A673 (cell line): ENCODE data around the gene HAUS7. TPM values are rescaled to one million over a fixed set of nuclear protein-coding genes. Genes with fewer than 3 reads are reported as not detected.

Experiments
- BruUV-seq: library from RNA; stranded (reverse); fragments of 400-500 nt; replicated peaks from 2 replicates; lab custom pipeline; 2021; lab: Mats Ljungman, UMichigan
- CTCF ChIA-PET: fragments of 300-600 bp; sonication (Branson Sonifier 250); formaldehyde crosslinking; loops from one replicate; lab custom pipeline; 2022; ENCODE audit warnings: antibody characterized with exemption; lab: Charles Lee
- POLR2A ChIA-PET: fragments of 300-600 bp; sonication (Branson Sonifier 250); formaldehyde crosslinking; loops from one replicate; lab custom pipeline; 2022; ENCODE audit warnings: antibody characterized with exemption; ENCODE audit not compliant: low non-redundant PET; lab: Charles Lee
- DNase-seq: peaks from one replicate; pipeline ENCODE4 v3.0.0-alpha.2; 2015; ENCODE audit warnings: low spot score
- H3K27ac ChIP-seq: fragments of 200-600 bp; sonication (generic); 2 replicates; pipeline ENCODE4 v1.5.1; 2016; ENCODE audit warnings: mixed run types, low read depth, mild to moderate bottlenecking, mixed read lengths, antibody characterized with exemption, low read length; ENCODE audit not compliant: poor library complexity, severe bottlenecking
- H3K27me3 ChIP-seq: fragments of 200-600 bp; sonication (generic); replicated peaks from 2 replicates; pipeline ENCODE4 v1.6.1; 2017; ENCODE audit warnings: mixed run types, low read depth, mild to moderate bottlenecking, mixed read lengths, antibody characterized with exemption, low read length; ENCODE audit not compliant: insufficient read depth, poor library complexity
- H3K36me3 ChIP-seq: fragments of 200-600 bp; sonication (generic); 2 replicates; pipeline ENCODE4 v1.6.1; 2016; ENCODE audit warnings: mixed run types, mild to moderate bottlenecking, mixed read lengths, antibody characterized with exemption, low read length; ENCODE audit not compliant: insufficient read depth, poor library complexity, severe bottlenecking
- H3K4me1 ChIP-seq: fragments of 200-600 bp; sonication (generic); 2 replicates; pipeline ENCODE4 v1.6.1; 2017; ENCODE audit warnings: mixed run types, mild to moderate bottlenecking, mixed read lengths, antibody characterized with exemption, low read length; ENCODE audit not compliant: insufficient read depth, poor library complexity, severe bottlenecking
- H3K4me3 ChIP-seq: fragments of 200-600 bp; sonication (generic); 2 replicates; pipeline ENCODE4 v1.5.1; 2016; ENCODE audit warnings: low read depth, mixed run types, mild to moderate bottlenecking, mixed read lengths, low read length; ENCODE audit not compliant: poor library complexity, severe bottlenecking
- H3K9me3 ChIP-seq: fragments of 200-600 bp; sonication (generic); 2 replicates; pipeline ENCODE4 v1.6.1; 2016; ENCODE audit warnings: mixed run types, low read depth, mild to moderate bottlenecking, mixed read lengths, antibody characterized with exemption, low read length; ENCODE audit not compliant: poor library complexity, severe bottlenecking
- EZH2 ChIP-seq: fragments of 200-600 bp; sonication (generic); IDR thresholded peaks from 2 replicates; pipeline ENCODE4 v1.6.1; 2017; ENCODE audit warnings: borderline replicate concordance, low read depth, mild to moderate bottlenecking, mixed read lengths, antibody characterized with exemption, low read length; ENCODE audit not compliant: poor library complexity, severe bottlenecking
- intact Hi-C: fragments of 100-400 bp; cut with micrococcal nuclease; formaldehyde crosslinking; loops from one replicate; pipeline ENCODE4 v1.10.0; 2022; ENCODE audit not compliant: unreplicated experiment
- total RNA-seq: library from RNA; stranded (reverse); gene quantifications from 2 replicates; pipeline ENCODE4 v1.2.3, GENCODE V29; 2021
- TF ChIP-seq, protein P1 (sequence below): fragments of 300-800, 200-600 bp; sonication (generic); conservative IDR thresholded peaks from 2 replicates; pipeline ENCODE4 v1.5.1; 2017; ENCODE audit warnings: low read depth, mild to moderate bottlenecking, antibody characterized with exemption, low read length, moderate library complexity, mixed read lengths

HAUS7 gene
- total RNA-seq, 1 experiment from 2014 or later = 75.3 TPM

DNA sequence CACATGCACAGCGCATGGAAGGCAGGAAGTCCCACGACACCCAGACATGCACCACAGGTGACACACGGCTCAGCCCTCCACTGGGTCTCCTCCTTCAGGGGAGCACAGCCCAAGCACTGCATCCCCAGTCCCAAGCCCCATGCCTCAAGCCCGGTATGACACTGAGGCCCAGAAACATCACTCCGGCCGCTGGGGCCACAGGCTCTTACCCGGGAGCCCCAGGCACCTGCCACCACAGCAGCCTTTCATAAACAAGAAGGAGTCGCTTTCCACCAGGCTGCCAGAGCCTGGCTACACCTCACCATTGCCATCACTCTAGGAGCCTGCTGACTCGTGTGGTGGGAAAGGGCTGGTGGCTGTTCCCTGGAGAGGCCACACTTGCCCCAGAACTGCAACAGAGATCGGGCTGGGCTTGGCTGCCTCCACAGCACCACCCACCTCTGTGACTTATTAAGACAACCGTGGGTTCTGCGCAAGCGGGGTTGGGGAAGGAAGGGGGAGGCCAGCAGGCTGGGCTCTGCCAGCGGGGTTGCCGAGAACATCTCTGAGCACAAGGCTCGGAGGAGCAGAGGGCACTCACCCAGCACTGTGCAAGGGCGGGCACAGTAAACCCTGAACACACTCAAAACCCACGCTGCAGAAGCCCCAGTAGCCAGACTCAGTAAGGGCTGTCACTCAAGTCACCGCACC, 4.5 kb downstream of the HAUS7 start:
- Histone ChIP-seq H3K9me3 (no peaks in the 10 kb centered on the region), H3K27me3 (no peaks in the 10 kb centered on the region), H3K36me3 (peaks cover 5% of the 10 kb centered on the region), H3K4me1 (no peaks in the 10 kb centered on the region), H3K27ac (no peak overlapping the region), H3K4me3 (no peak overlapping the region)
- POLR2A ChIA-PET = no interaction called here
- no TSS peak for BruUV-seq
- intact Hi-C loops = no loop called here
- TF ChIP-seq, protein P1, sequence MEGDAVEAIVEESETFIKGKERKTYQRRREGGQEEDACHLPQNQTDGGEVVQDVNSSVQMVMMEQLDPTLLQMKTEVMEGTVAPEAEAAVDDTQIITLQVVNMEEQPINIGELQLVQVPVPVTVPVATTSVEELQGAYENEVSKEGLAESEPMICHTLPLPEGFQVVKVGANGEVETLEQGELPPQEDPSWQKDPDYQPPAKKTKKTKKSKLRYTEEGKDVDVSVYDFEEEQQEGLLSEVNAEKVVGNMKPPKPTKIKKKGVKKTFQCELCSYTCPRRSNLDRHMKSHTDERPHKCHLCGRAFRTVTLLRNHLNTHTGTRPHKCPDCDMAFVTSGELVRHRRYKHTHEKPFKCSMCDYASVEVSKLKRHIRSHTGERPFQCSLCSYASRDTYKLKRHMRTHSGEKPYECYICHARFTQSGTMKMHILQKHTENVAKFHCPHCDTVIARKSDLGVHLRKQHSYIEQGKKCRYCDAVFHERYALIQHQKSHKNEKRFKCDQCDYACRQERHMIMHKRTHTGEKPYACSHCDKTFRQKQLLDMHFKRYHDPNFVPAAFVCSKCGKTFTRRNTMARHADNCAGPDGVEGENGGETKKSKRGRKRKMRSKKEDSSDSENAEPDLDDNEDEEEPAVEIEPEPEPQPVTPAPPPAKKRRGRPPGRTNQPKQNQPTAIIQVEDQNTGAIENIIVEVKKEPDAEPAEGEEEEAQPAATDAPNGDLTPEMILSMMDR = no peak
- TF ChIP-seq EZH2 = no peak
- CTCF ChIA-PET = no interaction called here
- no peak for DNase-seq

DNA sequence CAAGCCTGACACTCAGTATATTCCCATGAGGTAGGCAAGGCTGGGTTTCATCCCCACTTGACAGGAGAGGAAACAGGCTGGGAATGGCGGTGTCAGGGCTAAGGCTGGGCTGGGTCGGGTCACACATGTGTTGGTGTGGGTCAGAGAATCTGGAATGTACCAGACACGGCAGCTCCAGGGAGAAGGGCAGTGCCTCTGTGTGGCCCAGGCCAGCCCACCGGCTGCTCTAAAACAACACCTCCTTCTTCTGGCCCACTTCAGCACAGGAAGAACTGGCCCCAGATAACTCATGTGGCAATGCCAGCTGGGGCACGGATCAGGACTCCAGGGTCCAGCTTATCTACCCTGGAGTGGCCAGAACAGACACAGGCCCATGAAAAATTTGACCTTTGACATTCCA, 6.3 kb downstream of the HAUS7 start:
- intact Hi-C loops = no loop called here
- no peaks in the 10 kb centered on the region for H3K27me3 ChIP-seq
- ChIA-PET CTCF (no interaction called here), POLR2A (no interaction called here)
- H3K4me1 ChIP-seq = no peaks in the 10 kb centered on the region
- peaks cover 5% of the 10 kb centered on the region for H3K36me3 ChIP-seq
- DNase-seq = no peak
- no TSS peak for BruUV-seq
- no peak overlapping the region for H3K27ac ChIP-seq
- no peak overlapping the region for H3K4me3 ChIP-seq
- no peaks in the 10 kb centered on the region for H3K9me3 ChIP-seq
- TF ChIP-seq, protein P1 = no peak
- no peak for TF ChIP-seq EZH2

DNA sequence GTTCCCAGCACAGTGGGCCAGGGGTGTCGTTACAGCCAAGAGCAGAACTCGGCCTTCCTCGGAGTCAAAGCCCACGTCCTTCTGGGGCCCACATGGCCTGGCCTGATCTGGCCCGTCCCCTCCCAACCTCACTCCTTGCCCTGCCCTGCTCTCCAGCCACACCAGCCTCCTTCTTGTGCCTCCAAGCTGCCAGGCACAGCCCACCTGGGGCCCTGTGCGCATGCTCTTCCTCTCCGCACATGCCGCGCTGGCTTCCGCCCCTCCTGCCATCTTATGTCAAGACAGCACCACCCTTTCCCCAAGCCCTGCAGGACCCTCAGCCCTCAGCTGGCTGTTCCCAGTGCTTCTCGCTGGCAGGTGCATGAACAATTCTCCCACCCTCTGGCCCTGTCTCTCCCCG, 6.8 kb downstream of the HAUS7 start:
- H3K27me3 ChIP-seq = no peaks in the 10 kb centered on the region
- ChIA-PET POLR2A (no interaction called here), CTCF (no interaction called here)
- H3K36me3 ChIP-seq = peaks cover 5% of the 10 kb centered on the region
- no peak for DNase-seq
- no peak overlapping the region for H3K4me3 ChIP-seq
- no TSS peak for BruUV-seq
- H3K9me3 ChIP-seq = no peaks in the 10 kb centered on the region
- intact Hi-C loops = no loop called here
- TF ChIP-seq EZH2 = no peak
- TF ChIP-seq, protein P1 = no peak
- no peaks in the 10 kb centered on the region for H3K4me1 ChIP-seq
- H3K27ac ChIP-seq = no peak overlapping the region
